Left ventricle myocardium inferior (tissue), 1 donor: ENCODE measurements around the gene GRHL1. TPM values are rescaled to one million over a fixed set of nuclear protein-coding genes. Genes with fewer than 3 reads are reported as not detected.
A peak's percentile ranks its signal among the peaks of the same experiment; 100 is the strongest.

Experiments used
- DNase-seq: peaks from one replicate; pipeline ENCODE4 v3.0.0-alpha.2; 2020
- H3K27ac ChIP-seq: fragments of 200-600 bp; replicated peaks from 2 replicates; pipeline ENCODE4 v1.8.0; 2021
- H3K27me3 ChIP-seq: fragments of 200-600 bp; 2 replicates; pipeline ENCODE4 v1.8.0; 2021; ENCODE audit warnings: low read depth
- H3K36me3 ChIP-seq: fragments of 200-600 bp; 2 replicates; pipeline ENCODE4 v1.8.0; 2021
- H3K4me1 ChIP-seq: fragments of 200-600 bp; 2 replicates; pipeline ENCODE4 v1.8.0; 2021
- H3K4me3 ChIP-seq: fragments of 200-600 bp; 2 replicates; pipeline ENCODE4 v1.8.0; 2021; ENCODE audit warnings: mild to moderate bottlenecking, moderate library complexity
- H3K9me3 ChIP-seq: fragments of 200-600 bp; replicated peaks from 2 replicates; pipeline ENCODE4 v1.8.0; 2021
- CTCF ChIP-seq: fragments of 200-600 bp; IDR thresholded peaks from 2 replicates; pipeline ENCODE4 v1.8.0; 2021; ENCODE audit warnings: antibody characterized with exemption, mild to moderate bottlenecking, borderline replicate concordance
- intact Hi-C: fragments of 100-400 bp; cut with micrococcal nuclease; formaldehyde crosslinking; loops from one replicate; pipeline ENCODE4 v1.11.0; 2022
- total RNA-seq: library from RNA; stranded (reverse); fragmentation: NEBNext Ultra II Directional; extraction: Animal tissue kit (Norgen Biotek cat#: 25700); gene quantifications from one replicate; pipeline ENCODE4 v1.2.1, GENCODE V29; 2021
- donor health status: DM: no; HTN: yes; CAD: no; lungs with severe emphysema.

Gene GRHL1
- total RNA-seq, 1 donor from 2014 or later, result 0.69 TPM

DNA sequence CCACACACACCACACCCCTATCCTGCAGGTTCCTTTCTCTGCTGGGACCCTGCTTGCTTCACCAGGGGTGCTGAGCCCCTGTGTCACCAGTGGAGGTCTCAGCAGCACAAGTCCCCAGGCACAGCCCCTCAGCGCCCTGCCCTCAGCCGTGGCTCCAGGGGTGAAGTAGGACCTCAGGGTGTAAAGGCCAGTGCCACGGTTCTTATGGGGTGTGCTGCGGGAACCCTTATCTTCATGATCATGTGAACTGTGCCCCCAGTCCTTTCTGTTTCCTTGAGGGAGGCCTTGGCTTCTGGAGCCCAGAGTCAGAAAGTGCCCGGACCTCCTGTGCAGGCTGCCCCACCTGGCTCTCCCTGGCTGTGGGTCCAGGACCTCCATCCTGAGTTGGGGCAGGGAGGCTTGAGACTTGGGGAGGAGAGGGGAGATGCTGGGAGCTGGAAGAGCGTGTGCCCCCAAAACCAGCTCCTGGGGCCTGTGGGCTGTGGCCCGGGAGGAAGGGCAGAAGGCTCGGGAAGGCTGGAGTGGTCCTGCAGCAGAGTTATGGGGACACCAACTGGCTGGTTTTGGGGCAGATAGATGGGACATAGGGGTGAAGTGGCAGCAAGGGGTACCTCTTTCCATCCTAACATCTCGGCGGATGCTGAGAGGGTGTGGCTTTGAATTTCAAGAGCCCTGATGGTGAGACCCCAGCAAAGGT lies 71.6 kb downstream of the GRHL1 start:
- Histone ChIP-seq H3K36me3 (no peaks in the 10 kb centered on the region), H3K4me1 (peaks cover 4% of the 10 kb centered on the region), H3K27me3 (no peaks in the 10 kb centered on the region), H3K9me3 (peaks cover 6% of the 10 kb centered on the region), H3K4me3 (no peak overlapping the region), H3K27ac (no peak overlapping the region)
- intact Hi-C loops, result no loop called here
- no peak for DNase-seq
- TF ChIP-seq CTCF, result peak; percentile 13

GRCh38 chr2:10026940-10027569 lies 75.6 kb downstream of the GRHL1 start:
- intact Hi-C loops, result no loop called here

DNA sequence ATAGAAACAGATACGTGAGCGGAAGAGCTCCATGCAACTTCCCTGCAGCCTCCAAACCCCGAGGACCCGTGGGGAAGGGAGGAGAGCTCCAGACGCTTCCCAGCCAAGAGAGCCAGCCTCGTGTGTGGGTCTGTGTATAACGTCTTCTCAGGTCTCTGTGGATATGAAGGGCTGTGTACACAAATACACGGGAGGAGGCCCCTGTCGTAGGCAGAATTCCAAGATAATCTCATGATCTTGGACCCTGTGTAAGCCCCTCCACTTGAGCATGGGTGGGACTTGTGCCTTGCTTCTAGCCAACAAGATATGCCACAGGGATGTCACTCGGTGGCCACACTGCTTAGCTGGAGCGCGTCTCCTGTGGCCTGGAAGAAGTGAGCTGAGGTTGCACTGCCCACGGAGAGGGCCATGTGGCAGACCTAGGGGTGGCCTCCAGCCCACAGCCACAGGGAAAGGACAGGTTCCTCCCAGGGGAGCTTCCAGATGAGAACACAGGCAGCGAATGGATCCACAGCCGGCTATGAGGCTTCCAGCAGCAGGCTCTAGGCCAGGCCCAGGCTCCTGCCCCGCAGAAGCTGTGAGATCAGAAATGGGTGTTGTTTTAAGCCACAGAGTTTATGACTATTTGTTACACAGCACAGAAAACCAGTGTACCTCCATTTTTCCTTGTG lies 76.3 kb downstream of the GRHL1 start:
- Histone ChIP-seq H3K27ac (peak overlapping the region; percentile 91), H3K9me3 (peaks cover 5% of the 10 kb centered on the region), H3K4me3 (no peak overlapping the region), H3K4me1 (peaks cover 32% of the 10 kb centered on the region), H3K36me3 (no peaks in the 10 kb centered on the region), H3K27me3 (no peaks in the 10 kb centered on the region)
- intact Hi-C loops, result no loop called here
- TF ChIP-seq CTCF, result no peak
- no peak for DNase-seq

More at GRCh38 chr2:10026940-10027569, 75.6 kb downstream of the GRHL1 start:
- no peak for DNase-seq
- Histone ChIP-seq H3K9me3 (peaks cover 5% of the 10 kb centered on the region), H3K27me3 (no peaks in the 10 kb centered on the region), H3K36me3 (no peaks in the 10 kb centered on the region), H3K4me1 (peaks cover 32% of the 10 kb centered on the region), H3K27ac (peak overlapping the region; percentile 91), H3K4me3 (no peak overlapping the region)
- no peak for TF ChIP-seq CTCF

GRCh38 chr2:10028407-10028987 lies 77.0 kb downstream of the GRHL1 start:
- Histone ChIP-seq H3K9me3 (peaks cover 5% of the 10 kb centered on the region), H3K4me1 (peaks cover 36% of the 10 kb centered on the region), H3K27me3 (no peaks in the 10 kb centered on the region), H3K36me3 (no peaks in the 10 kb centered on the region), H3K4me3 (peak overlapping the region; percentile 36), H3K27ac (peak overlapping the region; percentile 91)
- DNase-seq, result no peak
- intact Hi-C loops, result no loop called here
- TF ChIP-seq CTCF, result peak; percentile 18

GRCh38 chr2:10028988-10029874 lies 77.7 kb downstream of the GRHL1 start:
- DNase-seq, result peak; percentile 73
- TF ChIP-seq CTCF, result peak; percentile 23
- Histone ChIP-seq H3K27me3 (no peaks in the 10 kb centered on the region), H3K4me1 (peaks cover 42% of the 10 kb centered on the region), H3K36me3 (no peaks in the 10 kb centered on the region), H3K4me3 (peak overlapping the region; percentile 36), H3K27ac (peak overlapping the region; percentile 91), H3K9me3 (peaks cover 5% of the 10 kb centered on the region)
- intact Hi-C loops, result no loop called here
